Measurements from ENCODE around the gene TIAM1. TPM values are rescaled to one million over a fixed set of nuclear protein-coding genes. Genes with fewer than 3 reads are reported as not detected.

TIAM1 gene
- total and polyA plus RNA-seq, 2 of the 8 experiments (the other 6 are each of a cell fraction or from before 2014, with no cell fraction given), result 10.1 to 30.7 TPM

GRCh38 chr21:31255896-31256295, 88.2 kb downstream of the TIAM1 start:
- H4K91ac ChIP-seq (replicated peaks; ENCODE audit: insufficient read length, low read length), result no peak overlapping the region
- POLR2A ChIA-PET (ENCODE audit: partially characterized antibody), result no interaction called here
- H3K23ac ChIP-seq (ENCODE audit: insufficient read length), result no peak overlapping the region
- no peaks in the 10 kb centered on the region for H3K36me3 ChIP-seq (ENCODE audit: control insufficient read depth in 2 of 4, insufficient read depth in 4 of 4, low read length in 3 of 4)
- peaks cover 0 to 2% (median 0%) of the 10 kb centered on the region in 4 experiments; a peak in 1 of 7 replicates for H3K27me3 ChIP-seq (replicated peaks in 1 of 4; ENCODE audit: control insufficient read depth in 3 of 4, extremely low read depth in 1 of 4, insufficient read depth in 3 of 4, low read length in 3 of 4)
- no peak overlapping the region for H3K27ac ChIP-seq (ENCODE audit: low read depth, low read length)
- H3K4ac ChIP-seq (replicated peaks; ENCODE audit: insufficient read length, low read depth, low read length), result no peak overlapping the region
- H2BK120ac ChIP-seq (replicated peaks; ENCODE audit: low read depth, low read length), result no peak overlapping the region
- H2AK5ac ChIP-seq (ENCODE audit: low read depth, low read length), result no peak overlapping the region
- FAIRE-seq (no peak), DNase-seq (ENCODE audit: low read depth in 1 of 2, low spot score in 2 of 2) (no peak)
- no peaks in the 10 kb centered on the region for H3K9me3 ChIP-seq (ENCODE audit: insufficient read depth in 2 of 2, low read depth in 1 of 2, low read length in 1 of 2)
- 89% methylated on average over 2 of the region's 2 CpGs; no CpG with 5 or more reads in 1 of the 2 experiments for WGBS, 2 experiments (ENCODE audit: extremely low coverage in 1 of 2, insufficient coverage in 1 of 2, insufficient read length in 1 of 2, insufficient replicate concordance in 2 of 2, low coverage in 1 of 2, low lambda C conversion rate in 2 of 2, missing lambda C conversion rate in 1 of 2)
- H3K4me1 ChIP-seq (replicated peaks in 1 of 4; ENCODE audit: control insufficient read depth in 3 of 4, insufficient read depth in 4 of 4, low read length in 3 of 4), result peaks cover 0 to 8% (median 5%) of the 10 kb centered on the region in 4 experiments; a peak in 5 of 7 replicates
- H4K5ac ChIP-seq (ENCODE audit: insufficient read length, low read depth, low read length), result no peak overlapping the region
- no peaks in the 10 kb centered on the region; the same call in 1 of the 2 replicates for H3K23me2 ChIP-seq (ENCODE audit: low read depth, low read length)
- no peaks in the 10 kb centered on the region for H4K20me1 ChIP-seq (replicated peaks in 1 of 2; ENCODE audit: control insufficient read depth in 1 of 2, insufficient read depth in 2 of 2, low read length in 2 of 2)
- no peak overlapping the region for H2BK15ac ChIP-seq (ENCODE audit: low read length)
- H2BK5ac ChIP-seq (ENCODE audit: low read depth, low read length), result no peak overlapping the region
- H2AFZ ChIP-seq (ENCODE audit: low read length), result no peak overlapping the region
- no peak overlapping the region for H4K8ac ChIP-seq (ENCODE audit: extremely low read depth, insufficient read depth, low read length)
- no peak overlapping the region for H2BK20ac ChIP-seq (ENCODE audit: low read length)
- CTCF ChIA-PET (ENCODE audit: partially characterized antibody), result interaction anchor here (1.1 kb wide), 1 partner anchor 56 kb away, joined by 3 read pairs; no protein-coding TSS in a partner anchor
- H3K56ac ChIP-seq (replicated peaks; ENCODE audit: insufficient read length, low read depth, low read length), result no peak overlapping the region
- peaks cover 0 to 2% of the 10 kb centered on the region in 2 experiments; a peak in 2 of 4 replicates for H3K79me2 ChIP-seq (ENCODE audit: control insufficient read depth in 1 of 2, insufficient read depth in 2 of 2, low read length in 2 of 2)
- H3K4me2 ChIP-seq (ENCODE audit: insufficient read depth in 1 of 2, low read depth in 2 of 2, low read length in 2 of 2), result no peak overlapping the region
- H3K18ac ChIP-seq (ENCODE audit: extremely low read depth, low read length), result no peak overlapping the region
- peaks cover 3% of the 10 kb centered on the region; the same call in 1 of the 2 replicates for H3K79me1 ChIP-seq (ENCODE audit: low read depth, low read length)
- no peak overlapping the region for H3K14ac ChIP-seq (ENCODE audit: insufficient read length)
- H2BK12ac ChIP-seq (ENCODE audit: low read depth, low read length), result no peak overlapping the region
- no peak overlapping the region for H3K4me3 ChIP-seq (ENCODE audit: extremely low read depth in 1 of 4, insufficient read depth in 2 of 4, low read depth in 3 of 4, low read length in 4 of 4)
- no peak overlapping the region for H3K9ac ChIP-seq (replicated peaks in 1 of 4; ENCODE audit: extremely low read depth in 1 of 4, low read depth in 3 of 4, low read length in 3 of 4)
- TF ChIP-seq SP1 (IDR thresholded peaks at IDR 0.05; ENCODE audit: low read depth, low read length) (no peak), RBBP5 (IDR thresholded peaks at IDR 0.05; ENCODE audit: borderline replicate concordance, low read depth, low read length) (no peak), CBX8 (IDR thresholded peaks at IDR 0.05; ENCODE audit: borderline replicate concordance, low read depth, low read length) (no peak), ASH2L (IDR thresholded peaks at IDR 0.05; ENCODE audit: low read length) (no peak), KDM4A (IDR thresholded peaks at IDR 0.05; ENCODE audit: low read depth, low read length, severe bottlenecking) (no peak), CHD2 (IDR thresholded peaks at IDR 0.05; ENCODE audit: low read length) (no peak), EGR1 (IDR thresholded peaks at IDR 0.05; ENCODE audit: borderline replicate concordance, low read depth, low read length) (no peak), BRCA1 (IDR thresholded peaks at IDR 0.05; ENCODE audit: low read depth, low read length) (no peak), SUZ12 (IDR thresholded peaks at IDR 0.05; ENCODE audit: low read length) (no peak), USF2 (IDR thresholded peaks at IDR 0.05; ENCODE audit: low read length) (no peak), SP2 (IDR thresholded peaks at IDR 0.05; ENCODE audit: low read length) (no peak), GTF2F1 (IDR thresholded peaks at IDR 0.05; ENCODE audit: borderline replicate concordance, low read depth, low read length) (no peak), SRF (IDR thresholded peaks at IDR 0.05; ENCODE audit: low read depth, low read length) (no peak), CHD1 (IDR thresholded peaks at IDR 0.05; ENCODE audit: low read depth, low read length) (no peak)
